Neural progenitor cell (in vitro differentiated cells): ENCODE results near the gene EGFR.

ENCODE experiments used
- EZH2 ChIP-seq: fragments of 200-600 bp; sonication (generic); IDR thresholded peaks from 2 replicates; pipeline ENCODE4 v1.6.1; 2017; ENCODE audit warnings: antibody characterized with exemption, mild to moderate bottlenecking, moderate library complexity
- EZH2phosphoT487 ChIP-seq: fragments of 200-600 bp; sonication (generic); IDR thresholded peaks from 2 replicates; pipeline ENCODE4 v1.6.1; 2017; ENCODE audit warnings: antibody characterized with exemption
- TF ChIP-seq, protein P1 (sequence below): fragments of 200-600 bp; sonication (generic); IDR thresholded peaks from 2 replicates; pipeline ENCODE4 v1.5.1; 2017; ENCODE audit warnings: antibody characterized with exemption, mild to moderate bottlenecking

DNA sequence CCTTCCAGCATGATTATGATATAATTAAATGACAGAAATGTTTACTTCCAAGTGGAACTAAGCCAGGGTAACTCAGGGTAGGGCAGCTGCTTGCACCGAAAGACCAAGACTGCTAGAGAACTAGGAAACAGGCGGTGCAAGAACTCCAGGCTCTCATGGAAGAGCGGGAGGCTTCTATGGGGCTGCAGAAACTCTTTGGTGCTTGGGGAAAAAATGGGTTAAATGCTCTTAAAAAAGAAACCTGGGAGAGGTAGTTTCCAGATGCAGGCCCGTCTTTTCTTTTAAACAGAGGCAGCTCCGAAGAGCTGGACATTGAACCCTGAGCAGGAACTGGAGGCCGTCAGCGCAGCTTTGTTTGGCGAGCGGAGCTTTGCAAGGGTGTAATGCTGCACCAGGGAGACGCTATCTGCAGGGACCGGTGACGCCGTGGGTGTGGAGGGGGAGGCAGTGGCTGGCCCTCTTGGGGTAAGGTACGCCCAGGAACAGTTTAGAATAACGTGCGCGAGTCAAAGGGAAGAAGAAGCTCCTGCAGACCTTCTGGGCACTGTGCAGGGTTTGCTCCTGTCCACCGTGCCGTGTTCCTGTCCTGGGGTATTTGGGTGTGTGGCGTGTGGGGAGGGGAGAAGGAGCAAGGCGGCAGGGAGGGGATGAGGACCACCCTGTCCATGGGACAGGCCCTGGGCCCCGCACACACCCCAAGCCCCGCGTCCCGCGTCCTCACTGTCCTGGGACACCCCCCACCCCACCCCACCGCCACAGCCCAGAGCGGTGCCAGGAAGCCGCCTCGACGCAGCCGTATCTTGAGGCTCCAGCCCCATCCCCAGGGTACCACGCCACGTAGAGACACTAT is 59.0 kb downstream of the EGFR start:
- TF ChIP-seq, protein P1, sequence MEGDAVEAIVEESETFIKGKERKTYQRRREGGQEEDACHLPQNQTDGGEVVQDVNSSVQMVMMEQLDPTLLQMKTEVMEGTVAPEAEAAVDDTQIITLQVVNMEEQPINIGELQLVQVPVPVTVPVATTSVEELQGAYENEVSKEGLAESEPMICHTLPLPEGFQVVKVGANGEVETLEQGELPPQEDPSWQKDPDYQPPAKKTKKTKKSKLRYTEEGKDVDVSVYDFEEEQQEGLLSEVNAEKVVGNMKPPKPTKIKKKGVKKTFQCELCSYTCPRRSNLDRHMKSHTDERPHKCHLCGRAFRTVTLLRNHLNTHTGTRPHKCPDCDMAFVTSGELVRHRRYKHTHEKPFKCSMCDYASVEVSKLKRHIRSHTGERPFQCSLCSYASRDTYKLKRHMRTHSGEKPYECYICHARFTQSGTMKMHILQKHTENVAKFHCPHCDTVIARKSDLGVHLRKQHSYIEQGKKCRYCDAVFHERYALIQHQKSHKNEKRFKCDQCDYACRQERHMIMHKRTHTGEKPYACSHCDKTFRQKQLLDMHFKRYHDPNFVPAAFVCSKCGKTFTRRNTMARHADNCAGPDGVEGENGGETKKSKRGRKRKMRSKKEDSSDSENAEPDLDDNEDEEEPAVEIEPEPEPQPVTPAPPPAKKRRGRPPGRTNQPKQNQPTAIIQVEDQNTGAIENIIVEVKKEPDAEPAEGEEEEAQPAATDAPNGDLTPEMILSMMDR = no peak
- TF ChIP-seq EZH2phosphoT487 (no peak), EZH2 (no peak)
